ENCODE measurements around the gene PHF2. TPM values are rescaled to one million over a fixed set of nuclear protein-coding genes. Genes with fewer than 3 reads are reported as not detected.

The PHF2 gene
- total and polyA plus RNA-seq, 2 donors (not counting 1 experiment from before 2014, with no cell fraction given) = 11.0 to 28.8 TPM

GRCh38 chr9:93675336-93676150 is 99.2 kb downstream of the PHF2 start:
- CTCF ChIA-PET = interaction anchor here (1.4 kb wide), 1 partner anchor 287 kb away, joined by 3 read pairs; no protein-coding TSS in a partner anchor
- no peaks in the 10 kb centered on the region for H3K9me3 Mint-ChIP-seq (ENCODE audit: insufficient read depth)

More at GRCh38 chr9:93675336-93676150, 99.2 kb downstream of the PHF2 start:
- Histone ChIP-seq H3K36me3 (replicated peaks in 1 of 2; ENCODE audit: control extremely low read depth in 1 of 2, control insufficient read depth in 1 of 2, extremely low read depth in 1 of 2, insufficient read depth in 2 of 2, low read length in 1 of 2) (peaks cover 0 to 27% of the 10 kb centered on the region in 2 experiments), H3K4me1 (ENCODE audit: control insufficient read depth in 2 of 2, insufficient read depth in 2 of 2, low read length in 2 of 2) (no peaks in the 10 kb centered on the region), H3K79me2 (ENCODE audit: control insufficient read depth, insufficient read depth, low read length) (no peaks in the 10 kb centered on the region), H3K27ac (ENCODE audit: low read length in 2 of 2) (no peak overlapping the region), H3K9ac (ENCODE audit: low read length) (no peak overlapping the region), H3K4me2 (replicated peaks; ENCODE audit: low read depth, low read length, poor library complexity, severe bottlenecking) (no peak overlapping the region), H2AFZ (ENCODE audit: insufficient read depth, low read depth, low read length, poor library complexity, severe bottlenecking) (no peak overlapping the region), H3K4me3 (ENCODE audit: control extremely low read depth in 1 of 5, extremely low read depth in 1 of 5, insufficient read depth in 1 of 5, low read depth in 2 of 5, low read length in 4 of 5) (no peak overlapping the region), H3K9me3 (ENCODE audit: control extremely low read depth in 1 of 3, control insufficient read depth in 2 of 3, insufficient read depth in 1 of 3, low read length in 2 of 3) (peaks cover 0 to 16% (median 0%) of the 10 kb centered on the region in 3 donors), H4K20me1 (ENCODE audit: control insufficient read depth, insufficient read depth, low read length, poor library complexity, severe bottlenecking) (no peaks in the 10 kb centered on the region), H3K27me3 (replicated peaks in 1 of 4; ENCODE audit: control extremely low read depth in 1 of 4, control insufficient read depth in 3 of 4, insufficient read depth in 4 of 4, low read length in 3 of 4) (no peaks in the 10 kb centered on the region)
- ATAC-seq (ENCODE audit: low read depth) (no peak), DNase-seq (no peak)
- no peak overlapping the region for H3K27ac Mint-ChIP-seq
- no peak overlapping the region for H3K4me3 Mint-ChIP-seq
- POLR2A ChIA-PET = no interaction called here
- H3K4me1 Mint-ChIP-seq = no peaks in the 10 kb centered on the region
- TF ChIP-seq CTCF (IDR thresholded peaks at IDR 0.05) = no peak
- no peak for TF ChIP-seq EZH2 (IDR thresholded peaks at IDR 0.05; ENCODE audit: borderline replicate concordance, insufficient read depth, low read depth, low read length, poor library complexity, severe bottlenecking)
- H3K27me3 Mint-ChIP-seq = no peaks in the 10 kb centered on the region
- intact Hi-C loops (cut with micrococcal nuclease) = no loop called here
- WGBS (ENCODE audit: insufficient coverage) = 98% methylated on average over 10 of the region's 16 CpGs
